ENCODE data around the gene OR51A2.
"Not testable (repeated sequence)": the region's sequence is repeated elsewhere in the genome, so short reads cannot be mapped to it uniquely, and the experiment has no call there.

The OR51A2 gene

DNA sequence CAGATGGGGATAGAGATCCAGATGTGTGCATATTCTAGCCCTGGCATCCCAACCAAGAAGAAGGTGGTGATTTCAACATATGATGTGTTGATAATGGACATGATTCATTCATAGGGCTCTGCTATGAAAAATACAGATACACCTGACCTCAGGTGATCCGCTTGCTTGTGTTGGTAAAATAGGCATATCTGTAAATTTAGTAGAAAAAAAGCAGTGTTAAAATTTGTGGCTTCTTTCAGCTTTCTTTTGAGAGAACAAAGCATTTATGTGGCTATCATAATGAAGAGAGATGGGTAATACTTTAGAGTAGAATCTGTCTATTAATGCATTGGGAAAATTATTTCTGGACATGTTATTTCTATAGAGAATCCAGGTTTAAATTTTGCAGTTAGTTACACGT lies at the start of gene OR51A2:
OR51A2 (minus strand) TSS at position 101 of the 400 bp plus-strand sequence; CDS start at position 101, 0 bp downstream.
- DNase-seq, result not testable (repeated sequence)

DNA sequence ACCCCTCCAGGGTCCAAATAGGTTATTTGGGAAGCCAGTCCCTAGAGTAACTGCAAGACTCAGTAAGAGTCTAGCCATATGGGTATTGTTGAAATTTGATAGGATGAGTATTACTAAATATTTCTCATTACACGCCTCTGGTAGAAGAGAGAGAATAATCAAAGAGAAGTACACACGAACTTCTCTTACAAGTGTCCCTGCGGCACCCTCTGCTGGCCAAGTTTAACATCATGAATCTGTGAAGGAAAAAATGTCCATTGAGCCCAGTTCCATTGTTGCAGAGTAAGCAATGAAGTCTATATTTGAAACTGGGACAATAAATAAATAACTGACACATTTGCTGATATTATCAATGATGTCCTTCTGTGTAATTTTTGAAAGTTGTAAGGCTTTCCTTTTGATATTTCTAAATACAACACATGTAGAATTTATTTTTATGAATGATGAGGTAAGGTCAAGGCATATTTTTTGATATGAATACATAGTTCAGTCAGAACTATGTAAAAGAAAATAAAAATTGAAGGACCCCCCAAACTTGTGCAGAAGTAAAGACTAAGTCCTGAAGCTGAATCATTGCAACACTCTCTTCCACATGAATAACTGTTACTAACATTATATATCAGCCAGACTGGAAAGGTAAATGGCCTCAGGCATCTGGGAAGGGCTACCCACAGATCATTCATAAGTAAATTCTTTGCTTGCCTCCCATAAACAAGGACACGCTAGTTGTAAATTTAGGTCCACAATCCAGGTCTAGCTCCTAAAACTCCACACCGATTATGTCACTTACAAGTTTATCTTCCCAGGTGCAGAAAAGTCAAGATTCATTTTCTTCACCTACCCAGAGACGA lies 49.1 kb upstream of the OR51A2 start:
- DNase-seq, result peak; percentile 7

GRCh38 chr11:4994551-4994950 lies 39.0 kb upstream of the OR51A2 start, which contains the start of gene OR51L1:
TSS of gene OR51L1 (plus strand) at chr11:4994851. CDS start at chr11:4998983, 4,132 bp downstream.
- no peak for DNase-seq

DNA sequence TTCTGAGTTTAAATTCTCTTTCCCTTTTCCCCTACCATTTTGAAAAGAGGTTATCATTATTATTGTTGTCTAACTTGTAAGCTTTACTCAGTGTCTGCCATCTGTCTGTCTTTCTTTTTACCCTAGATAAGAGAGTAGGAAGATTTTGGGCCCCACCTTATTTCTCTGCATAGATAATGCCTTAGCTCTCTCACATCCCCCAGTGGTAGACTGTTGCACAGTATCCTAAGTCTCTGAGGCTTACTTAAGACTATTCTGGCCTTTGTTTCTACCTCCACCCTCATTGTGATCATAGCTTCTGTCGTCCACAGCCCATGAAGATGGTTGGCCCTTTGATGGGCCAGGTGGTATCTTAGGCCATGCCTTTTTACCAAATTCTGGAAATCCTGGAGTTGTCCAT lies 35.5 kb upstream of the OR51A2 start:
- no peak for DNase-seq

GRCh38 chr11:4983841-4984240 lies 28.3 kb upstream of the OR51A2 start:
- no peak for DNase-seq

- no peak for DNase-seq
These were observed 27.2 kb upstream of the OR51A2 start for GRCh38 chr11:4982678-4983077.

DNA sequence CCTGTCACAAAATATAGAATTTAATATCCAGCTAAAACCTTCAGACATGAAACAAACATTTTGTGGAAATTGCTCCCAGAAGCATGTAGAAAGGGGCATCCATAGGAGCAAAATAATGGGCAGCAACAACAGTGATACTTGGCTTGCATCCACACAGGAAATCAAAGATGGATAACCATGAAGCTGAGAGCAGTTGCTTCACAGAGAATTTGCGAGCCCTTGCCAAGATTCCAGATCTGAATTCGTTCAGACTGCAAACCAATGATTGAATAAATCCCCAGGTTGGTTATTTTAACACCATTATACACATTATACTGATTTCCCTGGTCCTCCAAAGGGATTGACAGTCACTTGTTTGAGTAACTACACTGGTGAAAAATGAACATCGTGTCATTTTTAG lies 23.5 kb upstream of the OR51A2 start:
- no peak for DNase-seq

- DNase-seq, result no peak
These were observed 19.9 kb upstream of the OR51A2 start for GRCh38 chr11:4975436-4975835.

- no peak for DNase-seq
These were observed 7.3 kb upstream of the OR51A2 start for GRCh38 chr11:4962816-4963215.

DNA sequence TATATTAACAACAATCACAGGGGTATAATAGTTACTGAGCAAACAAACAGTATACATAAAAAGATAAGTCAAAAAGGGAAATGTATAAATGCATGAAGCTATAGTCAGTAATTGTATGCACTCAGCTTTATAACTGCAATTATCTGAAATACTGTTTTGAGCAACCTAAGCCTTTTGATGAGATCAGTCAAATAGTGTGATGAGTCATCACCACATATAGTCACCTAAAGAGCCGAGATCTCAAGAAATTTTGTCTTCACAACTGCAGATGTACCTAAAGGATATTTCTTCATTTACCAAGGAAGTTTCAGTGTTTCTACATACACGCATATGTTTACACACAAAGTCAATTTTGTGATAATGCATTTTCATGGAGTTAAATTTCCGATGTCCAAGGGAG lies 5.4 kb upstream of the OR51A2 start:
- DNase-seq, result no peak

GRCh38 chr11:4957396-4957795 lies 1.9 kb upstream of the OR51A2 start:
- no peak for DNase-seq

DNA sequence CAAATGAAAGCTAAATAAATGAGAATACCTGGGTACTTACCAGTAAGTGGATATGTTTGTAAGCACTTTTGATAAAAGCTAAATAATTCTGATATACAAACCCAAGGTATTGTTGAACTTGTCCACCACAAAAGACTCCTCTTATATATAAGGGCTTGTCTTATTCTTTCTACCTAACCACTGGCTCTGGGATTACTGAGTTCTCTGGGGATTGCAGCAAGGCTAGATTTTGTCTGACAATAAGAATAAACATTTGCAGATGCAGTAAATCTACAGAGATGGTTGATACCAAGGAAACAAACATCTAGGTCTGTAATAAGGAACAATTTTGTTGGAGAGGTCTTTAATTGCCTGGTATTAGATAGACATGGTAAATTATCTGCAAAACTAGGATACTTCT lies 8.0 kb downstream of the OR51A2 start, which contains the start of gene OR51A4:
OR51A4 (minus strand) TSS at position 101 of the 400 bp plus-strand sequence. CDS start 505 bp downstream, outside the sequence.
- DNase-seq, result no peak

GRCh38 chr11:4936745-4937144 lies 18.8 kb downstream of the OR51A2 start:
- no peak for DNase-seq

DNA sequence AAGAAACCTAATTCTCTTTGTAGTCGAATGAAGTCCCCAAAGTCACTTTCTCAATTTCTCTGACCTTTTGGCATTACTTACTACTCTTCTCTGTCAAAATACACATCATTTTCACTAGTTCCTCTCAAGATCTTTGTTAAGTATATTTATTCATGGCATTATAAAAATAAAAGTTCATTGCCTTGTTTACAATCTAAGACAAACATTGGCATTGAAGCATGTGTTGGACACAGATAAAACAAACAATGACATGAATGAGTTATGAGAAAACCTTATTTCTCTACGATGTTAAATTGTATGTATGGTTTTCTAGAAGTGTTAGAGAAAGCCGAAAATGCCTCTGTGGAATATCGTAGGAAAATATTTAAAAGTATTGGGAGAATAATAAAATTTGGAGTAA lies 22.8 kb downstream of the OR51A2 start:
- DNase-seq, result no peak

- DNase-seq, result no peak
These were observed 28.9 kb downstream of the OR51A2 start for GRCh38 chr11:4926608-4927007.

GRCh38 chr11:4924239-4924638 lies 31.3 kb downstream of the OR51A2 start, which contains the start of gene OR51G1:
TSS of gene OR51G1 (minus strand) at chr11:4924339. CDS start at chr11:4924339, 0 bp downstream.
- DNase-seq, result no peak

- DNase-seq, result no peak
These were observed 33.2 kb downstream of the OR51A2 start for GRCh38 chr11:4922304-4922703.

- no peak for DNase-seq
These were observed 33.7 kb downstream of the OR51A2 start for GRCh38 chr11:4921796-4922195.

DNA sequence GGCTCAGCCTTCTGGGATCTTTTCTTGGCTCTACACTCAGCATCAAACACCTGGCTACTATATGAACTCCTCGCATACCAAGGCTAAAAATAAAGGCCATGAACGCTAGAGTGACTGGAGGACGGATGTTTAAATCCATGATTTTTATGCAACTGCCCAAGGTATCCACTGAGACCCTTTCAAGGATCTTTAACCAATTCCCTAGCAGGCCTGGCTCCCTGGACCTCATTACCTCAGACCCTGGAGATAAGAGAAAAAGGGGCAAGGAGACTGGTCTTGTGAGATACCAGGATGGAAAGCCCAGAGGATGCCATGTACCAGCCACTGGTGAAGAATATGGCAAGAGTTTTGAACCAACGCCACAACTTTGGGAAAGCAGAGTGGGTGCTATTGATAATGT lies 36.3 kb downstream of the OR51A2 start, which contains the start of gene OR51G2:
OR51G2 (minus strand) TSS at position 101 of the 400 bp plus-strand sequence. CDS start 3,687 bp downstream, outside the sequence.
- no peak for DNase-seq

DNA sequence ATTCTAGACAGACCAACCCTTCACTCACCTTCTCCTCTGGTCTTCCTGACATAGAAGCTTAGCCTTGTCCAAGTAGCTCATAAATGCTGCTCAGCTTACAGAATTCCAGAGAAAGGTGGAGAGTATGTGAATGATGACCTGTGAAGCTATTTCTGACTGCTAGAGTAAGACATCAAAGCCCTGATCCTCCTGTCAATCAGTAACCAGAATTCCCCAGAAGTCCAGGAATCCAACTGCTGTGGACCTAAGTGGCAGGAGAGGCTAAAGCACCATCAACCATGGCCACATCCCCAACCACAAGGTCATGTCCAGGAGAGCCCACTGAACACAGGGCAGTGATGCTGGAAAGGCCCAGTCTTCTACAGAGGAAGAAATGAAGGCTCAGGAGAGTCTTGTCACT lies 38.9 kb downstream of the OR51A2 start:
- DNase-seq, result no peak

All from NCI-H2171 treated with DMSO at 0.1 percent for 48 hours (cell line).